Measurements from ENCODE around the gene TTC38.
"Not testable (repeated sequence)": the region's sequence is repeated elsewhere in the genome, so short reads cannot be mapped to it uniquely, and the experiment has no call there.

TTC38 gene

DNA sequence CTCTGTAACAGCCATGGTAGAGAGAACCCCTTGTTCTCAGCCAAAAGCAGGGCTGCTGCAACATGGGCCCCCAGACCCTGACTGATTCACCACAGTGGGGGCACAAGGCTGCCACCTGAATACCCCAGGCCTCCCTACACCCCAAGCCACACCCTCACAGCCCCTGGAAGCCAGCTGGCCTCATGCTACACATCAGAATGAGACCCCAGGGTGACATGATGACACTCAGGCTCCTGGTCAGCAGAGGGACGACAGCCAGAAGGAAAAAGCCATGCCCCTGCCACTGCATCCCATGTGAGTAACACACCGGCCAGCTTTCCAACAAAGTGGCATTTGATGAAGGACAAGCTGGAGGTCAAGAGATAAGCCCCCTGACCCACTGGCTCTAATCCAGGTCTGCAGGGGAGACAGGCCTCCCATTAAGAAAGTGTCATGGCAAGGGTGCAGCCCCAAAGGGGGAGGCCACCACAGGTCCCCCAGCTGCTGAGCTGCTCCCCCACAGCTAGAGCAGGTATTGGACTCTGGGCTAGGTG is 20.3 kb upstream of the TTC38 start:
- DNase-seq: no peak

DNA sequence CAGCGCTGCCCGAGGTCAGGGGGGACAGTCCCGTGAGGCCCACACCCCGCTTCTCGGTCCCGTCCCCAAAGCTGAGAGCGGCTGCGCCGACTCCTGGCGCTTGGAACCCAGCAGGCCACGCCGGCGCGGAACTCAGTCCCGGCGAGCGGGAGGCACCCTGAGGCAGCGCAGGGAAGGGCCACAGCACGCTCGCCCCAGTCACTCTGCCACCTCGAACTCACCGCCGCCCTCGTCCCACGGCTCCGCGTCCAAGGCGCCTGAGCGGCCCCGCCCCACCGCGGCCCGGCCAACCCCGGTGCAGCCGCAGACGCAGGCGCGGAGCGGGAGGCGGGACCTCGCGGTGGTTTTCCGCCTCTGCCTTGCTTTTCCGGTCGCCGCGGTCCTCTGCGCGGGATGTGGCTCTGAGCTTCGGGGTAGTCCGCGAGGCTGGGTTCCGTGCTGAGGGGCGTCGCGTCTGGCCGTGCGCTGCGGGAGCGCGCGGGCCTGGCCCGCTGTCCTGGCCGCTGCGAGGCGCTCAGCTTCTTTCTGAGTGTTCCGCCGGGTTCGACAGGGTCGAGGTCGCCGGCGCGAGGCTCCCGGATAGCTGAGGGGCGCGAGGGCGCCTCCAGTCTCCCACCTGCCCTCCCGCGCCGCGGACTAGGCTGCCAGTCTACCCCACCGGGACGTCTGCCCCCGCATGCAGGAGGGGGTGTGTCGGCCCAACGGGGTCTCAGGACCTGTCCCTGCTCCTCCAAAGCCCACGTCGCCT is 17.6 kb upstream of the TTC38 start, which contains the start of gene CDPF1:
Gene CDPF1, minus strand, starts transcription at position 259 of the 748 bp plus-strand sequence. CDS start 2,009 bp downstream, outside the sequence.
- peak; percentile 90 for DNase-seq

DNA sequence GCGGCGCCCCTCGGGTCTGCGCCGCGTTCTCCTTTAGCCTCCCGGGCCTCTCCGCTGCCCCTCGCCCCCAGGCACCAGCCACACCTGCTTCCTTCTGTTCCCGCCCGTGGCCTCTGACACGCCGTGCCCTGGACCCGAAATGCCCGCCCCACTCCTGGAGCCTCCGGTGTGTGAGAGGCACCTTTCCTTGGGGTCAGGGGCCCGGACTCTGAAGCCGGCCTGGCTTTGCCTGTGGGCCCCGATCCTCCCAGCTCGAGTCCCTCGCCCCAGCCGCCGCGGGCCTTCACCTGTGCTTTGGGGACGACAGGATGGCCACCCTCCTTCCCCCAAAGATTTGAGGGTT is 17.1 kb upstream of the TTC38 start:
- DNase-seq: no peak

DNA sequence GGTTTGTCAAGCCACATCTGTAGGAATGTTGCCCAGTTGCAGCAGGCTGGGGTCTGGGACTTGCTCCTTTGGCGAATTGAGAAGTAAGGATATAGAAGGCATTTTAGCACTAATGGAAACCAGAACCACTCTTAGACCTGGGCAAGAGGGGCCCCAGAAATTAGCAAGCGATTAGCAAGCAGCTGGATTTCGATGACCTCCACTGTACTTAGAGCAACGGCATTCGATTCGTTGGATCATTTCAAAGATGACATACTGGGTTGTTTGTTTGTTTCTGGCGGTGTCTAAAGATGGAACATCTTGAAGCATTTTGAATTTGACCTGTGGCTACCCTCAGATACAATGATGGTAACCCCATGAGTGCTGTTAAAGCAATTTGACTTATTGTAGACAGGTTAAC is 16.5 kb upstream of the TTC38 start:
- DNase-seq: no peak

DNA sequence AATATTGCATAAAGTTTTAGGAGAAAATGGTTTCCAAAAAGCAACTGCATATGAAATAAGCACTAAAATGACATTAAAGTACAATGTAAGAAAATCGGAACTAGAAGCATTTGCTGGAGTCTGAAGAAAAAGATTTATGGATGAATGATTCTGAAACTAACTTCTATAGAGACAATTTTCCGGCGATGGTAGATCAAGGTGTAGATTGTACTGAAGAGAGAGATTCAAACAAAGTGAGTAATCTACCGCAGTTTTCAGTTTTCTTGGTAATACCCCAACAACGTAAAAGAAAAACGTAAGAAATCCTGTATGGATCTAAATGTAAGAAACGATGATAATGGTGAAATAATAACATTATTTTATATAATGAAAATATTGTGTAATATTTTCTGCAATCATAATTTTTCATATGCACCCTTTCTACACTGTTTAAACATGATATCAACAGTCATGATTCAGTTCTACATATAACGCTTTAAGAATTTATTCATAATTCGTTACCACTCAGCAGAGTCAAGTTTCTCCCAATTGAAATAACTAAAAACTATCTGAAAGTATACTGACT is 15.9 kb upstream of the TTC38 start:
- no peak for DNase-seq

DNA sequence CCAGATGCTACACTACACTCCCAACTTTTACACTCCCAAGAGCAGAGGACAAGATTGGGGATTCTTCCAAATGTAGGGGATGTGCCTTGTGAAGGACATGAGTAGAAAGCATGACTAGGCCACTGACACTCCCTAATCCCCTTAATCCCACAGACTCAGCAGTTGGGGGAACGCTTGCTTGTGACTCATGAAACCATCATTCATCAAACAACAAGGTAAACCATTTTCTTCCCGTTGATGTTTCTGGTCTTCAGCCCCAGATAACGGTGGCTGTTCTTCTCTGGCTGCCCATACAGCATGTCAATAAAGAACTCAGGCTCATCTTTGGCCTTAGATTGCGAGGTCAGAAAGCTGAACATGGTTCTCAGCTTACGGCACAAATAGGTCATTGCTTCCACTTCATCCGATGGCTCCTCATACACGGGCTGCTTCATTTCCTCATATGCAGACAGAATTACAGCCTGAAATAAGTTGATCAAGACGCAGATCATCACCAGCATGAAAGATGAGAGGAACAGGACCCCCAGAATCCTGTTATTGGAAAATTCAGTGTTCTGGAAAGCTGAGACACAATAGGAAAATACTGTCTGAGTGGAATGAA is 11.3 kb upstream of the TTC38 start:
- DNase-seq: no peak

DNA sequence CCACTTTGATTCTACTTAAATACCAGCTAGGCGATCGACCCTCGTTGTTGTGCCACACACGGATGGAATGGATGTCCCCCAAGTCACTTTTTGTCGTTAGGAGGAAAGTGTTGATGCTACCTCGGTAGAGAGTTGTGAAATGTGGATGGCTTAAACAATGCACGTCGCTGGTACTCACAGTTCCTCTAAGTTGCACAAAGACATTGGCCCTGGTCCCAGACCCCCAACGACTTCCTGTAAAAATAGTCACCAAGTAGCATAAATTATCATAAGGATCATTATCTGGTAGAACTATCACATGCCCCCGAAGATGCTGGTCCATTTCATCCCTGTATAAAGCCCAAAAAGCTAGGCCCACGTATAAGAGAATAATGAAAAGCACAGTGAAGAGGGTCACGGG is 8.4 kb upstream of the TTC38 start:
- no peak for DNase-seq

DNA sequence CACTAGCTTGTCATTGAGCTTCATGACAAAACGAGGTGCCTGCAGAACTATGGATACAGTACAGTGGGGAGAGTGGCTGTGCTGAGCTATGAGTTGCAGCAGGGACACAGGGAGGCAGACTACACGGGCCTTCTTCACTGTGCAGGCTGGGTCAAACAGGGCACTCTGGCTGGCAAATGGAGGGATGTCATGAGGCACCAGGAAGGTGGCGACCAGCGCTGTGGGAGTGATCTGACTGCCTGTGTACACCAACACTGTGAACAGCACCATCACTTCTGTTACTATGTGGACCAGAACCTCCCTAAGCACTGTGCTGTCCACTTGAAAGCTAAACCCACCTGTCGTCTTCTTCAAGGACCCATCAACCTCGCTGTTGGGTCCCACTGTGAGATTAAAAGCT is 7.8 kb upstream of the TTC38 start:
- DNase-seq: no peak

DNA sequence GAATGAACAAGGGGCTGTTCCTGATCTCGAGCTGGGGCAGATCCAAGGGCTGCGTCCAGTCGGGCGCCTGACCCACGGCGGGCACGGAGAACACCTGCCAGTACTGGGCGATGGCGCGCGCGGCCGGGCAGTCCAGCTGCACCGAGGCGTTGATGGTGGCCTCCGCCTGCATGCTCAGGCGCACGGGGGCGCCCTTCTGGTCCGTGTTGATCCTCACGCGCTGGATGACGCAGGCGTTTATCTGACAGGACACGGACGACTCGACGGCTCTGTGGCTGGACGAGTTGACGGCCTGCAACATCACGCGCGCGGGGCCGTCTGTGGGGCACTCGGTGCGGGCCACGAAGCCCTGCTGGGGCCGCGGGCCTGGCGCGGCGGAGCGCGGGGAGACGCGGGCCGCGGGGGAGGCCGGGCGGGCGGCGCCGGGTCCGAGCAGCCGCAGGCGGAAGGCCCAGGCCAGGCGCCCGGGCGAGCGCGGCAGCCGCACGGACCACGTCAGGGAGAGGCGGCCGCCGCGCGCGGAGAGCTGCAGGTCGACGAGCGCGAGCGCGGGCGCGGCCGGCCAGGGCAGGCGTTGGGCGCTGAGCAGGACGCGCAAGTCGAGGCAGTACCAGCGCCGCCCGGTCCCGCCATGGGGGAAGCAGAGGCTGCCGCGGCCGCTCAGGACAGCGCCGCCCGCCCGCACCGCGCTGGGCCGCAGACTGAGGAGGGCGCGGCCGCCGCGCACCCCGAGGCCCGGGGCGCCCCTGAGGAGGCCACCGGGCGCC is 5.2 kb upstream of the TTC38 start:
- peak; percentile 48 for DNase-seq

DNA sequence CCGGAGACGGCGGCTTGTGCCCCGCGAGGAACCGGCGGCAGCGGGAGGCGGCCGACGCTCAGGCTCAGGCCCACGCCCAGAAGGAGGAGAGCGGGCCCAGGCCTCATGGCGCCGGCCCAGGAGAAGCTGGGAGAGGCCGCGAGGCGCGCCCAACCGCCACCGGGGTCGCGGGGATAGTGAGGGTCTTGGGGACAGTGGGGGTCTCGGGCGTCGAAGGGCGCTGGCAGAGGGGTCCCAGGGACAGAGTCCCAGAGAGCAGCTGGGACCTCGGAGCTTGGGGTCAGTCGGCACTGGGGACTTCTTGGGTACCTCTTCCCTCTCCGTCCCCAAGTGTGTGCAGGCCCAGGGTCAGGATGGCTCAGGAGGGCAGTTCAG is 4.6 kb upstream of the TTC38 start, which contains the start of gene PKDREJ:
Gene PKDREJ, minus strand, starts transcription at position 128 of the 375 bp plus-strand sequence. Its CDS starts 21 bp downstream, at position 107.
- DNase-seq: no peak

DNA sequence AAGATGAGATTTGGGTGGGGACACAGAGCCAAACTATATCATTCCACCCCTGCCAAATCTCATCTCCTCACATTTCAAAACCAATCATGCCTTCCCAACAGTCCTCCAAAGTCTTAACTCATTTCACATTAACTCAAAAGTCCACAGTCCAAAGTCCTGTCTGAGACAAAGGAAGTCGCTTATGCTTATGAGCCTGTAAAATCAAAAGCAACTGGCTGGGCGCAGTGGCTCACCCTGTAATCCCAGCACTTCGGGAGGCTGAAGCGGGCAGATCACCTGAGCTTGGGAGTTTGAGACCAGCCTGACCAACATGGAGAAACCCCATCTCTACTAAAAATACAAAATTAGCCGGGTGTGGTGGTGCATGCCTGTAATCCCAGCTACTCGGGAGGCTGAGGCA is 3.3 kb upstream of the TTC38 start:
- not testable (repeated sequence) for DNase-seq

DNA sequence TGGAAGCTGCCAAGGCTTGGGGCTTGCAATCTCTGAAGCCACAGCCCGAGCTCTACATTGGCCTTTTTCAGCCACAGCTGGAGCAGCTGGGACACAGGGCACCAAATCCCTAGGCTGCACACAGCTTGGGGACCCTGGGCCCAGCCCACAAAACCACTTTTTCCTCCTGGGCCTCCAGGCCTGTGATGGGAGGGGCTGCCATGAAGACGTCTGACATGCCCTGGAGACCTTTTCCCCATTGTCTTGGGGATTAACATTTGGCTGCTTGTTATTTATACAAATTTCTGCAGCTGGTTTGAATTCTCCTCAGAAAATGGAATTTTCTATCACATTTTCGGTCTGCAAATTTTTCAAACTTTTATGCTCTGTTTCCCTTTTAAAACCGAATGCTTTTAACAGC is 2.2 kb upstream of the TTC38 start:
- not testable (repeated sequence) for DNase-seq

DNA sequence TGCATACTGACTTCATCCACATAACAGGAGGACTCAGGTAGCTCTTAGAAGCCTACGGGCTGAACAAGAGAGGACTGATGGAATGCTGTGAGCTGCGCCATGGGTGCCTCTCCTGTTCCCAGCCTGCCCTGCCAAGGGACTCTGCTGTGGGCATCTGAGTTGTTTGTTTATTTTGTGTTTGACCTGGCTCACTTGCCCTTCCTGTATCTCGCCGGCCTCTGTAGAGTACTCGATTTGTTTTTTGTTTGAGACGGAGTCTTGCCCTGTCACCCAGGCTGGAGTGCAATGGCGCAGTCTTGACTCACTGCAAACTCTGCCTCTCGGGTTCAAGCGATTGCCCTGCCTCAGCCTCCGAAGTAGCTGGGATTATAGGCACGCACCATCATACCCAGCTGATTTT is 1.8 kb downstream of the TTC38 start:
- no peak for DNase-seq

DNA sequence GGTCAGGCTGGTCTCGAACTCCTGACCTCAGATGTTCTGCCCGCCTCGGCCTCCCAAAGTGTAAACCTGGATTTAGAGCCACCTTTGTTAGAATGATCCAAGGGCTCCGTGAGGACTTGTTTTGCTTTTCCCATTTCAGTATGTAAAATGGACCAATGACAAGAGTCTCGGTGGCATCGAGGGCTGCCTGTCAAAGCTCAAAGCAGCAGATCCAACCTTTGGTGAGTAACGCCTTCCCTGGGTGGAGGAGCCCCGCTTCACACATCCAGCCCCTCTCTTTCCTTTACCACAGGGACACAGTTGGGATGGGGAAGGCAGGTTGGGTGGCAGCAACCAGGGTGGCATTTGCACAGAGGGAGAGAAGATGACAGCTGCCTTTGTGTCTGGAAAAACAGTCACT is 4.4 kb downstream of the TTC38 start:
- no peak for DNase-seq

DNA sequence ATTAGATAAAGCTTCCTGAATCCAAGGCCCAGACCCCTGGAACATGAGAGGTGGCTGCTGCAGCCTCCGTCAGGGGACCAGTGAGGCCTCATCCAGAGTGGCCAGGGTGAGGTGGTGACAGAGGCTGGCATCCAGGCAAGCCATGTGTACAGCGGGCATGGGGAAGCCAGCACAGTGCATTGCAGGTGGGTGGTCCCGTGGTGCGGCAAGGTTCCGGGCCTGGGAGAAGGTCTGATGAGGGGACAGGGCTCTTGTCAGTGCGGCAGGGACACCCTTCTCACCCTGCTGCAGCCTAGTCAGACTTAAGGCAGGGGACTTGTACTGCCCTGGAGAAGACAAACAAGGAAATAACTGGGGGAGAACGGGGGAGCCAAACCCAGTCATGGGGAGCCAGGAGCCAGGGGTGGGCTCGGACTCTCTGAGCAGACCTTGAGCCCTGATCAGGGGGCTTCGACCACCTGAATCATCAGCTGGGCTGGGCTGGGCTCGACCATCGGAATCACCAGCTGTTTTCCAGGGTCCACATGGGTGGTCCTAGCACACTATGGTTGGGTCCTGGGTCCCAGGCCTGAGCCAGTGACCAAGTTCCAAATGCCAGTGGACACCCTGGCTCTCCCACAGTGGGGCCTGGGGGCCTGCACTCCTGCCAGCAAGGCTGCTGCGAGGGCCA is 5.1 kb downstream of the TTC38 start:
- no peak for DNase-seq

DNA sequence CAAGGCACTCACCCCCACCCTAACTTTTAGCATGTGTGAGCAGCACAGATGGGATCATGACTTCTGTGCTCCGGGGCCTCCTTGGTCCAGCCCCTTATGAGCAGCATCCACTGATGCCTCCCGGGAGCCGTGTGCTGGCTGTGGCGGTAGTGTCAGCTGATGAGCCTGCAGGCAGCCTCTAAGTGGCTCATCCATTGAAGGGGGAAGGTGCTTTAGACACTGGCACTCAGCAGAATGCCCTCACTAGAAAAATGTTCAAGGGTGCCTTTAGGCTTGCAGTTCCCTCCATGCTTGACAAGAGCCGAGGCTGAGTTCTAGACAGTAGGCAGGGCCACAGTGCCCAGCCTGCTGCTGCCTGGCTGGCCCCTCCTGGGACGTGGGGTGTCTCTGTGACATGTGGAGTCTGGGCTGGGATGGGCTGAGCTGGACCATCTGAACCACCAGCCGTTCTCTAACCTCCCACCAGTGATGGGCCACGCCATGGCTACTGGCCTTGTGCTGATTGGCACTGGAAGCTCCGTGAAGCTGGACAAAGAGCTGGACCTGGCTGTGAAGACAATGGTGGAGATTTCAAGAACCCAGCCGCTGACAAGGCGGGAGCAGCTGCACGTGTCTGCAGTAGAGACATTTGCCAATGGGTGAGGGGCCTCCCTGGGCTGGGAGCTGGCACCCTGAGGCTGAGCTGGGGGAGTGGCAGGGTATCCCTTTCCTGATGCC is 5.8 kb downstream of the TTC38 start:
- no peak for DNase-seq

DNA sequence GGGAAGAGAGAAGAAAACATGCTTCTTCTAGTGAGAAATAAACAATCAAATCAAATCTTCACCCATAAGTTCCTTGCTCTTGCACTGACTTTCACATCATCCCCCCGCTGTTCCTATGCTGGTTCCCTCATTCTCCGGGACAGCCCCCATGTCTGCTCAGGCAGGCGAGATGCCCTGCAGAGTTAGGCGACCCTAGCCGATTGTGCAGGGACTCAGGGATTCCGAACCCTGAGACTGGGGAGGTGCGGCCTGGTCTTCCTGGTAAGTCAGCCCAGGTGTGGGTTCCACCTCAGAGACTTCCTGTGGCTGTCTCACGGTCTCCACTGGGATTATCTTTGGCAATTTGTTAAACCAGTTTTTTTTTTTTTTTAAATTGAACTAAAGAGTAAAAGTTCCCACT is 6.6 kb downstream of the TTC38 start:
- no peak for DNase-seq

DNA sequence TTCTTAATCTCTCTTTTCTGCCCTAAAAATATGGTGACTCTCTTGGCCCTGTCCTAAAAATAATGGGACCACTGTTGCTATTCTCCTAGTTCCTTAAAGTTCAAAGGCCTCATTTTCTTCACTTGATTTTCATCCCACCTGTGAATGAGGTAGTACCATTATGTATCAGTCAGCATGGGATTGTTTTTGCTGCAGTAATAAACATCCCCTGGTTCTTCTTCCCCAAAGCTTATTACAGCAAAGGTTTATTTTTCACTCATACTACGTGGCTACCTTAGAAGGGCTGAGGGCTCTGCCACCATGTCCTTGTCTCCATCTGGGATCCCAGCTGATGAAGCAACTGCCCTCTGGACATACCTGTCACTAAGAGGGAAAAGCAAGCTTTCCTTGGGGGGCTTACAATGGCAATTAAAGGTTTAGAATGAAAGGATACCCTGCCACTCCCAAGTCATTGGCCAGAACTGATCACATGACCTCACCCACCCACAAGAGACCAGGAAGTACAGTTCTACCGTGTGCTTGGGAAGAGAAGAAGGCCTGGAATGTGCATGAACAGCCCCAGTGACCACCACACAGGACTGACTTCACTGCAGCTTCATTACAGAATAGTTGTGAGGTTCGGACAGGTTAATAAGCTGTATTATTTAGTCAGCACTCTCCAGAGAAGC is 7.8 kb downstream of the TTC38 start:
- DNase-seq: no peak

DNA sequence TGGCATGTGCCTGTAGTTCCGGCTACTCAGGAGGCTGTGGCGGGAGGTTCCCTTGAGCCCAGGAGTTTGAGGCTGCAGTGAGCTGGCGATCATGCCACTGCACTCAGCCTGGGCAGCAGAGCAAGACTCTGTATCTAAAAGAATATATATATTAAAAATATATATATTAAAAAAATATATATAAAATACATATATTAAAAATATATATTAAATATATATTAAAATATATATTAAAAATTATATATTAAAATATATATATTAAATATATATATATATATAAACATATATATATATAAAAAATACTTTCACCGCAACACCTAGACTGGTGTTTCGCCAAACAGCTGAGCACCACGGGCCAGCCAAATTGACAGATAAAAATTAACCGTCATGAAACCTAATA is 8.8 kb downstream of the TTC38 start:
- no peak for DNase-seq

DNA sequence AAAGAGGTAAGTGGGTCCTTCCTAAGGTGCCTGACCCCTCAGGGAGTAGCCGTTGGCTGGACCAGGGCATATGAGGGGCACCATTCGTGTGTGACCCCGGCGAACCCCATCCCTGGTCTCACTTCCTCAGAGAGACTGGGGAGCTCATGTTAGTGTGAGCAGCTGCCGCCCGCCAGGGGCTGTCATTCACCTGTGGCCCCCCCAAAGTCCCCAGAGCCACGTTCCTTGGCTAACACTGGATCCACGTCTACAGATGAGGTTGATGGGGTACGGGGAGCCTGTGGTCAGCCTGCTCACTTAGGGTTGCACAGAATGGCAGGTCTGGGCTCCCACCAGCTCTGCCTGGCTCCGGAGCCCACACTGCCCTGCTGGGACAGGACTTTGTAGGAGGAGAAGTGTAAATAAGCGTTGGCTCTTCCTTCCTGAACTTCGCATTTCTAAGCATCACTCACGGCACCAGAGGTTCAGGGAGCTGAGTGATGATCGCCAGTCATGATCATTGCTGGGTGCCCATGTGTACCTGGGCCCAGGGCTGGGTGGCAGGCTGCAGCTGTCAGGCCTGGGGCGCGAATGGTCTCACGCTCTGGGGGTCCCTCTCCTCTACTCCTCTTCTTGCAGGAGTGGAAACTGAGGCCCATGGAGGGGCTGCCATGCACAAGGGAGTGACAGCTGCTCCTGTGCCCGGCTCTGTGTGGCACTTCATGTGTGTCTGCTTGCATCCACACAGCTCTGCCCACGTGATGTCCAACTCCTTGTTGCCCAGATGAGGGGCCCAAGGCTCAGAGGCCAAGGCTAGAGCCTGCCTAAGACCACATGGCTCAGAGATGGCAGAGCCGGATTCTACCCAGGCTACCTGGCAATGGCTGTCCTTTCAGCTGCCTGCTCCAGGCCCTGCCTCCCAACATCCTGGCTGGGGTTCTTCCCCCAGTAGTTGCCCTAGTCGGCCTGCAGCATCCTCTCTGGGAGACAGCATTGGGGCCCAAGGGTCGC is 11.1 kb downstream of the TTC38 start:
- DNase-seq: no peak

Measured in CD4-positive, alpha-beta T cell treated with Interleukin-21 for 1 hour (primary cell).